SK-N-SH (cell line): ENCODE data around the gene SDC3.

ENCODE experiments used
- CHD2 ChIP-seq: fragments of 150-350 bp; IDR thresholded peaks from 2 replicates; pipeline ENCODE4 v1.6.1; 2018; ENCODE audit warnings: low read length; ENCODE audit not compliant: partially characterized antibody
- CTCF ChIP-seq: fragments of 200-600 bp; sonication (generic); IDR thresholded peaks from 2 replicates; pipeline ENCODE4 v1.6.1; 2017; ENCODE audit warnings: antibody characterized with exemption, mild to moderate bottlenecking, moderate library complexity
- ELF1 ChIP-seq: IDR thresholded peaks from 2 replicates; pipeline ENCODE4 v1.4.0; 2012
- EZH2phosphoT487 ChIP-seq: fragments of 200-600 bp; sonication (generic); IDR thresholded peaks from 2 replicates; pipeline ENCODE4 v1.6.1; 2017; ENCODE audit warnings: low read depth, mixed run types, mild to moderate bottlenecking, antibody characterized with exemption, moderate library complexity, borderline replicate concordance
- JUND ChIP-seq: IDR thresholded peaks from 2 replicates; pipeline ENCODE4 v1.4.0; 2012
- MAX ChIP-seq: IDR thresholded peaks from 2 replicates; pipeline ENCODE4 v1.4.0; 2012; ENCODE audit warnings: low read depth
- MXI1 ChIP-seq: IDR thresholded peaks from 2 replicates; pipeline ENCODE4 v1.6.1; 2012; ENCODE audit warnings: mild to moderate bottlenecking, low read depth, low read length, improper control_type of control experiment
- NRF1 ChIP-seq: IDR thresholded peaks from 2 replicates; pipeline ENCODE4 v1.6.1; 2012; ENCODE audit warnings: low read depth, mild to moderate bottlenecking, low read length
- POLR2AphosphoS5 ChIP-seq: IDR thresholded peaks from 2 replicates; pipeline ENCODE4 v1.6.1; 2012; ENCODE audit warnings: low read depth, low read length
- RAD21 ChIP-seq: IDR thresholded peaks from 2 replicates; pipeline ENCODE4 v1.6.1; 2012; ENCODE audit warnings: mild to moderate bottlenecking, low read length
- REST ChIP-seq: IDR thresholded peaks from 2 replicates; pipeline ENCODE4 v1.6.1; 2012; ENCODE audit warnings: mild to moderate bottlenecking, low read depth, low read length, moderate library complexity
- SIN3A ChIP-seq: IDR thresholded peaks from 2 replicates; pipeline ENCODE4 v1.6.1; 2012; ENCODE audit warnings: low read depth, mild to moderate bottlenecking, low read length, moderate library complexity, borderline replicate concordance
- TCF12 ChIP-seq: IDR thresholded peaks from 2 replicates; pipeline ENCODE4 v1.4.0; 2012

- TF ChIP-seq CTCF, result no peak
- no peak for TF ChIP-seq REST
- no peak for TF ChIP-seq RAD21
- no peak for TF ChIP-seq SIN3A
- TF ChIP-seq TCF12, result no peak
- no peak for TF ChIP-seq ELF1
- TF ChIP-seq EZH2phosphoT487, result no peak
- TF ChIP-seq NRF1, result no peak
- TF ChIP-seq JUND, result no peak
- no peak for TF ChIP-seq CHD2
- TF ChIP-seq MAX, result no peak
- TF ChIP-seq MXI1, result no peak
- TF ChIP-seq POLR2AphosphoS5, result no peak
Observed at GRCh38 chr1:30822966-30823581, 85.5 kb downstream of the SDC3 start.
